H1 (cell line): ENCODE measurements around the gene VPS13A. TPM values are rescaled to one million over a fixed set of nuclear protein-coding genes. Genes with fewer than 3 reads are reported as not detected.

ENCODE experiments used
- CTCF ChIA-PET: fragments of 300-600 bp; sonication (Branson Sonifier 250); formaldehyde crosslinking; loops from one replicate; lab custom pipeline; 2021; ENCODE audit not compliant: partially characterized antibody; lab: Charles Lee
- POLR2A ChIA-PET: fragments of 300-600 bp; sonication (Branson Sonifier 250); formaldehyde crosslinking; loops from one replicate; lab custom pipeline; 2021; ENCODE audit warnings: inconsistent platforms; ENCODE audit not compliant: partially characterized antibody; lab: Charles Lee
- DNase-seq, 2 experiments: peaks; one replicate each; pipeline versions ENCODE4 v3.0.0 to v3.0.0-alpha.2; 2010 to 2022; ENCODE audit warnings: low spot score in 2 of 2, low read depth in 1 of 2, mixed read lengths in 1 of 2
- FAIRE-seq: peaks from 2 replicates; lab custom pipeline; 2011; peaks lifted over from hg19 to GRCh38; lab: Jason Lieb, UNC
- H2AFZ ChIP-seq: 2 replicates; pipeline ENCODE4 v1.8.1; 2012; ENCODE audit warnings: low read length, inconsistent platforms
- H2AK5ac ChIP-seq: 2 replicates; pipeline ENCODE4 v1.6.1; 2013; ENCODE audit warnings: low read depth, low read length
- H2BK120ac ChIP-seq: replicated peaks from 2 replicates; pipeline ENCODE3; 2013; ENCODE audit warnings: low read depth, low read length, inconsistent platforms
- H2BK12ac ChIP-seq: 2 replicates; pipeline ENCODE4 v1.6.1; 2013; ENCODE audit warnings: low read depth, low read length
- H2BK15ac ChIP-seq: 2 replicates; pipeline ENCODE4 v1.6.1; 2013; ENCODE audit warnings: low read length
- H2BK20ac ChIP-seq: 2 replicates; pipeline ENCODE4 v1.6.1; 2013; ENCODE audit warnings: low read length
- H2BK5ac ChIP-seq: 2 replicates; pipeline ENCODE4 v1.6.1; 2013; ENCODE audit warnings: low read depth, low read length
- H3K14ac ChIP-seq: 2 replicates; pipeline ENCODE4 v1.6.1; 2013; ENCODE audit warnings: inconsistent platforms; ENCODE audit not compliant: insufficient read length
- H3K18ac ChIP-seq: 2 replicates; pipeline ENCODE4 v1.6.1; 2013; ENCODE audit warnings: low read length; ENCODE audit errors: extremely low read depth
- H3K23ac ChIP-seq: 2 replicates; pipeline ENCODE4 v1.6.1; 2013; ENCODE audit warnings: inconsistent platforms; ENCODE audit not compliant: insufficient read length
- H3K23me2 ChIP-seq: 2 replicates; pipeline ENCODE4 v1.6.1; 2013; ENCODE audit warnings: low read depth, low read length
- H3K27ac ChIP-seq: 2 replicates; pipeline ENCODE4 v1.6.1; 2011; ENCODE audit warnings: low read depth, low read length, inconsistent platforms
- H3K27me3 ChIP-seq, 4 experiments: replicated peaks in 1 of 4; 1 replicate in 1 of 4; 2 replicates in 3 of 4; pipeline versions ENCODE4 v1.6.1 to v1.8.1; 2011 to 2013; ENCODE audit warnings: low read length in 3 of 4, mild to moderate bottlenecking in 3 of 4, inconsistent platforms in 2 of 4, mixed read lengths in 2 of 4, moderate library complexity in 1 of 4; ENCODE audit not compliant: control insufficient read depth in 3 of 4, insufficient read depth in 3 of 4; ENCODE audit errors: extremely low read depth in 1 of 4
- H3K36me3 ChIP-seq, 4 experiments: 2 replicates each; pipeline versions ENCODE4 v1.6.1 to v1.8.1; 2011 to 2013; ENCODE audit warnings: mild to moderate bottlenecking in 4 of 4, low read length in 3 of 4, moderate library complexity in 2 of 4, control low read depth in 1 of 4, inconsistent platforms in 1 of 4; ENCODE audit not compliant: insufficient read depth in 4 of 4, control insufficient read depth in 2 of 4
- H3K4ac ChIP-seq: replicated peaks from 2 replicates; pipeline ENCODE3; 2013; ENCODE audit warnings: low read length, low read depth, mixed read lengths, inconsistent platforms; ENCODE audit not compliant: insufficient read length
- H3K4me1 ChIP-seq, 4 experiments: replicated peaks in 1 of 4; 1 replicate in 1 of 4; 2 replicates in 3 of 4; pipeline versions ENCODE4 v1.6.1 to v1.8.1; 2011 to 2013; ENCODE audit warnings: low read length in 3 of 4, inconsistent platforms in 2 of 4, mixed read lengths in 1 of 4; ENCODE audit not compliant: insufficient read depth in 4 of 4, control insufficient read depth in 3 of 4
- H3K4me2 ChIP-seq, 2 experiments: 2 replicates each; pipeline versions ENCODE4 v1.6.1 to v1.8.1; 2011 to 2013; ENCODE audit warnings: low read depth in 2 of 2, low read length in 2 of 2, control low read depth in 1 of 2, inconsistent platforms in 1 of 2, mild to moderate bottlenecking in 1 of 2; ENCODE audit not compliant: insufficient read depth in 1 of 2
- H3K4me3 ChIP-seq, 4 experiments: fragments of 200-600, 300-600 bp in 1 of 4; sonication (generic), shearing (Covaris generic), sonication (Bioruptor Twin) in 1 of 4; 2 replicates each; pipeline versions ENCODE4 v1.5.1 to v1.8.1; 2011 to 2016; ENCODE audit warnings: low read length in 4 of 4, low read depth in 3 of 4, control low read depth in 2 of 4, inconsistent platforms in 2 of 4, mild to moderate bottlenecking in 2 of 4, mixed read lengths in 1 of 4, moderate library complexity in 1 of 4; ENCODE audit not compliant: insufficient read depth in 2 of 4; ENCODE audit errors: extremely low read depth in 1 of 4
- H3K56ac ChIP-seq: replicated peaks from 2 replicates; pipeline ENCODE3; 2013; ENCODE audit warnings: low read depth, mild to moderate bottlenecking, mixed read lengths, low read length, inconsistent platforms; ENCODE audit not compliant: insufficient read length
- H3K79me1 ChIP-seq: 2 replicates; pipeline ENCODE4 v1.6.1; 2013; ENCODE audit warnings: low read depth, low read length, control low read depth
- H3K79me2 ChIP-seq, 2 experiments: 2 replicates each; pipeline versions ENCODE4 v1.6.1 to v1.8.1; 2012 to 2013; ENCODE audit warnings: low read length in 2 of 2, mild to moderate bottlenecking in 2 of 2, inconsistent platforms in 1 of 2; ENCODE audit not compliant: insufficient read depth in 2 of 2, control insufficient read depth in 1 of 2
- H3K9ac ChIP-seq, 4 experiments: replicated peaks in 1 of 4; 1 replicate in 1 of 4; 2 replicates in 3 of 4; pipeline versions ENCODE4 v1.6.1 to v1.8.1; 2011 to 2013; ENCODE audit warnings: low read depth in 3 of 4, low read length in 3 of 4, control low read depth in 2 of 4, mild to moderate bottlenecking in 2 of 4, moderate library complexity in 2 of 4, inconsistent platforms in 1 of 4; ENCODE audit errors: extremely low read depth in 1 of 4
- H3K9me3 ChIP-seq, 2 experiments: 2 replicates each; pipeline versions ENCODE4 v1.6.1 to v1.8.1; 2012 to 2013; ENCODE audit warnings: mild to moderate bottlenecking in 2 of 2, moderate library complexity in 2 of 2, control low read depth in 1 of 2, inconsistent platforms in 1 of 2, low read depth in 1 of 2, low read length in 1 of 2, mixed read lengths in 1 of 2; ENCODE audit not compliant: insufficient read depth in 2 of 2
- H4K20me1 ChIP-seq, 2 experiments: replicated peaks in 1 of 2; 2 replicates each; pipeline versions ENCODE3 to v1.8.1; 2011 to 2013; ENCODE audit warnings: inconsistent platforms in 2 of 2, low read length in 2 of 2, mild to moderate bottlenecking in 1 of 2; ENCODE audit not compliant: insufficient read depth in 2 of 2, control insufficient read depth in 1 of 2
- H4K5ac ChIP-seq: 2 replicates; pipeline ENCODE4 v1.6.1; 2013; ENCODE audit warnings: low read length, low read depth, mixed read lengths, inconsistent platforms; ENCODE audit not compliant: insufficient read length
- H4K8ac ChIP-seq: 2 replicates; pipeline ENCODE4 v1.8.0; 2013; ENCODE audit warnings: mild to moderate bottlenecking, moderate library complexity, low read length, inconsistent platforms; ENCODE audit not compliant: insufficient read depth; ENCODE audit errors: extremely low read depth
- H4K91ac ChIP-seq: replicated peaks from 2 replicates; pipeline ENCODE3; 2013; ENCODE audit warnings: low read length, mixed read lengths, inconsistent platforms; ENCODE audit not compliant: insufficient read length
- BACH1 ChIP-seq: IDR thresholded peaks from 2 replicates; pipeline ENCODE4 v1.6.1; 2012; ENCODE audit warnings: low read length, improper control_type of control experiment
- CHD1 ChIP-seq: IDR thresholded peaks from 2 replicates; pipeline ENCODE4 v1.6.1; 2012; ENCODE audit warnings: low read depth, low read length, improper control_type of control experiment
- CHD2 ChIP-seq: IDR thresholded peaks from 2 replicates; pipeline ENCODE4 v1.6.1; 2012; ENCODE audit warnings: low read length, improper control_type of control experiment
- EGR1 ChIP-seq: IDR thresholded peaks from 2 replicates; pipeline ENCODE4 v1.6.1; 2011; ENCODE audit warnings: low read depth, low read length, borderline replicate concordance
- KDM1A ChIP-seq: fragments of 200-600, 300-600 bp; sonication (generic); IDR thresholded peaks from 2 replicates; pipeline ENCODE4 v1.7.1; 2016; ENCODE audit warnings: mild to moderate bottlenecking, low read length, borderline replicate concordance
- POU5F1 ChIP-seq: IDR thresholded peaks from 2 replicates; pipeline ENCODE4 v1.6.1; 2011; ENCODE audit warnings: low read depth, mild to moderate bottlenecking, low read length, moderate library complexity
- RFX5 ChIP-seq: IDR thresholded peaks from 2 replicates; pipeline ENCODE4 v1.6.1; 2011; ENCODE audit warnings: low read depth, low read length, improper control_type of control experiment, borderline replicate concordance
- SAP30 ChIP-seq: fragments of 300-600 bp; sonication (generic); IDR thresholded peaks from 2 replicates; pipeline ENCODE4 v1.7.1; 2012; ENCODE audit warnings: low read length, moderate library complexity, mild to moderate bottlenecking, inconsistent platforms; ENCODE audit not compliant: insufficient read depth, insufficient replicate concordance
- SIX5 ChIP-seq: IDR thresholded peaks from 2 replicates; pipeline ENCODE4 v1.6.1; 2011; ENCODE audit warnings: mild to moderate bottlenecking, low read depth, low read length
- ZNF274 ChIP-seq: IDR thresholded peaks from 2 replicates; pipeline ENCODE4 v1.7.0; 2012; ENCODE audit warnings: low read length, borderline replicate concordance; ENCODE audit errors: extremely low read depth
- WGBS, 2 experiments: shearing (Covaris generic) in 1 of 2; methylation state at CpG; one replicate each; pipeline versions ENCODE4 v1.1.6 to v1.1.7; 2013 to 2015; ENCODE audit warnings: low lambda C conversion rate in 2 of 2, mixed read lengths in 2 of 2, inconsistent platforms in 1 of 2, low coverage in 1 of 2, missing lambda C conversion rate in 1 of 2; ENCODE audit not compliant: insufficient replicate concordance in 2 of 2, insufficient coverage in 1 of 2, insufficient read length in 1 of 2; ENCODE audit errors: extremely low coverage in 1 of 2, missing lambda C conversion rate in 1 of 2; 5-methylcytosine and 5-hydroxymethylcytosine counted together
- polyA plus RNA-seq, 7 experiments: library from polyadenylated mRNA; depleted of rRNA in 3 of 7; stranded (reverse) in 5 of 7; unstranded in 2 of 7; fragments of >200 nt in 5 of 7; fragments of 200-250 nt in 2 of 7; gene quantifications; 1 replicate in 5 of 7; 2 replicates in 1 of 7; 4 replicates in 1 of 7; pipeline versions ENCODE4 v1.2.1 to v1.2.3, GENCODE V29; 2011 to 2013; ENCODE audit warnings: missing spikeins in 2 of 7, mixed read lengths in 2 of 7
- total RNA-seq: library from RNA; stranded (reverse); fragmentation: NEBNext Ultra II Directional; extraction: Animal tissue kit (Norgen Biotek cat#: 25700); gene quantifications from 2 replicates; pipeline ENCODE4 v1.2.1, GENCODE V29; 2021

The VPS13A gene
- total and polyA plus RNA-seq, 2 of the 8 experiments (the other 6 are each of a cell fraction or from before 2014, with no cell fraction given), result 6.0 to 36.5 TPM

GRCh38 chr9:77420641-77421040, 243.3 kb downstream of the VPS13A start:
- H3K56ac ChIP-seq, result no peak overlapping the region
- no peak overlapping the region for H3K4me3 ChIP-seq
- H4K91ac ChIP-seq, result no peak overlapping the region
- H3K4me2 ChIP-seq, result no peak overlapping the region
- no peak overlapping the region for H2BK120ac ChIP-seq
- H3K14ac ChIP-seq, result no peak overlapping the region
- no peaks in the 10 kb centered on the region for H3K79me1 ChIP-seq
- H2BK20ac ChIP-seq, result no peak overlapping the region
- DNase-seq, result no peak
- no peak overlapping the region for H3K9ac ChIP-seq
- no peak for FAIRE-seq
- WGBS, 2 experiments, result 98% methylated on average over 2 of the region's 2 CpGs; no CpG with 5 or more reads in 1 of the 2 experiments
- no peak overlapping the region for H2AK5ac ChIP-seq
- no peak overlapping the region for H3K27ac ChIP-seq
- H2AFZ ChIP-seq, result no peak overlapping the region
- ChIA-PET POLR2A (no interaction called here), CTCF (no interaction called here)
- no peak overlapping the region for H3K4ac ChIP-seq
- H3K18ac ChIP-seq, result no peak overlapping the region
- no peaks in the 10 kb centered on the region for H3K79me2 ChIP-seq
- peaks cover 0 to 3% (median 0%) of the 10 kb centered on the region in 4 experiments; a peak in 1 of 8 replicates for H3K36me3 ChIP-seq
- H4K8ac ChIP-seq, result no peak overlapping the region
- no peak overlapping the region for H2BK5ac ChIP-seq
- H4K20me1 ChIP-seq, result no peaks in the 10 kb centered on the region
- H3K23ac ChIP-seq, result no peak overlapping the region
- no peaks in the 10 kb centered on the region for H3K27me3 ChIP-seq
- no peaks in the 10 kb centered on the region for H3K23me2 ChIP-seq
- no peak overlapping the region for H2BK15ac ChIP-seq
- no peak for TF ChIP-seq ZNF274
- TF ChIP-seq SAP30, result no peak
- TF ChIP-seq SIX5, result no peak
- no peak for TF ChIP-seq RFX5
- TF ChIP-seq BACH1, result no peak
- TF ChIP-seq CHD2, result no peak
- TF ChIP-seq EGR1, result no peak
- TF ChIP-seq POU5F1, result no peak
- TF ChIP-seq KDM1A, result no peak
- no peak for TF ChIP-seq CHD1
- H2BK12ac ChIP-seq, result no peak overlapping the region
- no peak overlapping the region for H4K5ac ChIP-seq
- no peaks in the 10 kb centered on the region for H3K4me1 ChIP-seq
- H3K9me3 ChIP-seq, result no peaks in the 10 kb centered on the region
